ENCODE data around the gene FLT3.

Gene FLT3

GRCh38 chr13:28138756-28139470, 38.5 kb upstream of the FLT3 start:
- Histone ChIP-seq H3K36me3 (no peaks in the 10 kb centered on the region), H3K4me3 (ENCODE audit: low read depth in 1 of 2, low read length in 1 of 2) (peak overlapping the region; percentile 88 to 92), H3K27ac (peak overlapping the region; percentile 98), H3K9me3 (no peaks in the 10 kb centered on the region), H3K4me1 (ENCODE audit: control insufficient read depth in 1 of 2, insufficient read depth in 1 of 2, low read depth in 1 of 2, low read length in 1 of 2) (peaks cover 37 to 55% of the 10 kb centered on the region in 2 experiments), H3K27me3 (no peaks in the 10 kb centered on the region)
- TF ChIP-seq CTCF (IDR thresholded peaks at IDR 0.05) = no peak

- peak within 1 kb of the TSS; percentile 98 for H3K27ac ChIP-seq
- peak within 1 kb of the TSS; percentile 88 to 92 for H3K4me3 ChIP-seq (ENCODE audit: low read depth in 1 of 2, low read length in 1 of 2)
- H3K27me3 ChIP-seq = no peaks in the 10 kb centered on the region
- peak; percentile 22 for TF ChIP-seq CTCF (IDR thresholded peaks at IDR 0.05)
- H3K9me3 ChIP-seq = no peaks in the 10 kb centered on the region
- peaks cover 37 to 50% of the 10 kb centered on the region in 2 experiments for H3K4me1 ChIP-seq (ENCODE audit: control insufficient read depth in 1 of 2, insufficient read depth in 1 of 2, low read depth in 1 of 2, low read length in 1 of 2)
- H3K36me3 ChIP-seq = no peaks in the 10 kb centered on the region
Observed at GRCh38 chr13:28138012-28138755, 37.8 kb upstream of the FLT3 start, which contains the start of gene PAN3. Gene PAN3 (plus strand): TSS chr13:28138545. CDS start chr13:28138658, 113 bp downstream.

GRCh38 chr13:28137596-28137995, 37.2 kb upstream of the FLT3 start:
- TF ChIP-seq CTCF (IDR thresholded peaks at IDR 0.05) = no peak
- no peaks in the 10 kb centered on the region for H3K9me3 ChIP-seq
- no peaks in the 10 kb centered on the region for H3K36me3 ChIP-seq
- H3K27ac ChIP-seq = peak overlapping the region; percentile 98
- no peaks in the 10 kb centered on the region for H3K27me3 ChIP-seq
- H3K4me3 ChIP-seq (ENCODE audit: low read depth in 1 of 2, low read length in 1 of 2) = peak overlapping the region; percentile 88 to 92
- H3K4me1 ChIP-seq (ENCODE audit: control insufficient read depth in 1 of 2, insufficient read depth in 1 of 2, low read depth in 1 of 2, low read length in 1 of 2) = peaks cover 37 to 45% of the 10 kb centered on the region in 2 experiments

- no peaks in the 10 kb centered on the region for H3K27me3 ChIP-seq
- H3K36me3 ChIP-seq = no peaks in the 10 kb centered on the region
- no peak for TF ChIP-seq CTCF (IDR thresholded peaks at IDR 0.05)
- peak overlapping the region; percentile 98 for H3K27ac ChIP-seq
- peaks cover 34 to 39% of the 10 kb centered on the region in 2 experiments for H3K4me1 ChIP-seq (ENCODE audit: control insufficient read depth in 1 of 2, insufficient read depth in 1 of 2, low read depth in 1 of 2, low read length in 1 of 2)
- peak overlapping the region; percentile 88 to 92 for H3K4me3 ChIP-seq (ENCODE audit: low read depth in 1 of 2, low read length in 1 of 2)
- H3K9me3 ChIP-seq = no peaks in the 10 kb centered on the region
Observed at GRCh38 chr13:28136916-28137315, 36.5 kb upstream of the FLT3 start.

GRCh38 chr13:28131646-28132045, 31.3 kb upstream of the FLT3 start:
- peaks cover under 1 to 4% of the 10 kb centered on the region in 2 experiments for H3K4me1 ChIP-seq (ENCODE audit: control insufficient read depth in 1 of 2, insufficient read depth in 1 of 2, low read depth in 1 of 2, low read length in 1 of 2)
- H3K36me3 ChIP-seq = no peaks in the 10 kb centered on the region
- no peak overlapping the region for H3K27ac ChIP-seq
- H3K9me3 ChIP-seq = no peaks in the 10 kb centered on the region
- no peaks in the 10 kb centered on the region for H3K27me3 ChIP-seq
- H3K4me3 ChIP-seq (ENCODE audit: low read depth in 1 of 2, low read length in 1 of 2) = no peak overlapping the region
- no peak for TF ChIP-seq CTCF (IDR thresholded peaks at IDR 0.05)

Data from neutrophil (primary cell).